Measurements from ENCODE around the gene MACROD1.

MACROD1 gene

GRCh38 chr11:63951779-63952536 lies 214.0 kb downstream of the MACROD1 start:
- DNase-seq (ENCODE audit: low read depth), result no peak
